HTR-8/SVneo (cell line): ENCODE results near the gene C4A.
"Not testable (repeated sequence)": the region's sequence is repeated elsewhere in the genome, so short reads cannot be mapped to it uniquely, and the experiment has no call there.

Experiments used
- DNase-seq: peaks from one replicate; pipeline ENCODE4 v3.0.0; 2011; ENCODE audit warnings: low spot score, mixed read lengths; ENCODE audit not compliant: insufficient read length
- FAIRE-seq: peaks from 2 replicates; lab custom pipeline; 2011; peaks lifted over from hg19 to GRCh38; lab: Jason Lieb, UNC

C4A gene

DNA sequence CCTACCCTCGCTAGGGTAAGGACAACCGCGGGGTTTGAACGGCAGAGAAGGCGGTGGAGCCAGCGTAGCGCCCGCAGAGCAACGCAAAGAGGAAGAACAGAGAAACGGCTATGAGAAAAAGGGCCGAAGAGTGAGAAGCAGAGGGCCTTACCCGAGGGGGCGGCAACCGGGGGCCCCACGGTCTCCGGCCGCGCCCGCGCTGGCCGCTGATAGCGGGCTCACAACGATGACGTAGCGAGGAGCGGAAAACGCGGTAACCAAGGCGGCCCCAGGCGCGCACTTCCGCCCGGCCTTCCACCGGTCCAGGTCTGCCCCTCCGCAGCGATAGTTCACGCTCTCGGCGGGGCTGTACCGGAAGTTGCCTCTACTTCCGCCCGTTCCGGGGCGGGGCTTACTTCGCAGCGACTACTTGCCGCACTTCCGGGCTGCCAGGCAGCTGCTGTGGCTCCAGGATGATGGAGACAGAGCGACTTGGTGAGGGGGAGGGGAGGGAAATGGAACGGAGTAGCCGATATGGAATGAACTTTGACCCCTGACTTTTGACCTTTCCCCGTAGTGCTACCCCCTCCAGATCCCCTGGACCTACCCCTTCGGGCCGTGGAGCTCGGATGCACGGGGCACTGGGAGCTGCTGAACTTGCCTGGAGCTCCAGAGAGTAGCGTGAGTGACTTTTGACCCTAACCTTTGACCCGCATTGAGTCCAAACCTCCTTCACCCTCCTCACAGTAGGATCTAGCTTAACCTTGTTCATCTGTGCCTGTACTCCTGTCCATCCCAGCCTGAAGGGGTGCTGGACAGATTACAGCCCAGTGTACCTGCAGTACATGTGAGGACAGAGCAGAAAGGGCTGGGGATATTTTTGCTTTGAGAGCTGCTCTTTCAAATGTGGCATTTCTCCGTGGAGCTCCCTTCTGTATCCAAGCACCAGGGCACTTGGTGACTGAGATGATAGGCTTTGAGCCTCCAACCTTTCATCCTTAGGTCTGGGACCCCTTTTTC lies 22.8 kb upstream of the C4A start, which contains the start of the genes NELFE and SKIC2:
Gene NELFE (minus strand): TSS at position 231 of the 999 bp plus-strand sequence. CDS start 525 bp downstream, outside the sequence.
Gene SKIC2 (plus strand): TSS at position 435 of the 999 bp plus-strand sequence. CDS start 18 bp downstream, at position 453.
- DNase-seq (peak; percentile 99), FAIRE-seq (peak; percentile 99)

DNA sequence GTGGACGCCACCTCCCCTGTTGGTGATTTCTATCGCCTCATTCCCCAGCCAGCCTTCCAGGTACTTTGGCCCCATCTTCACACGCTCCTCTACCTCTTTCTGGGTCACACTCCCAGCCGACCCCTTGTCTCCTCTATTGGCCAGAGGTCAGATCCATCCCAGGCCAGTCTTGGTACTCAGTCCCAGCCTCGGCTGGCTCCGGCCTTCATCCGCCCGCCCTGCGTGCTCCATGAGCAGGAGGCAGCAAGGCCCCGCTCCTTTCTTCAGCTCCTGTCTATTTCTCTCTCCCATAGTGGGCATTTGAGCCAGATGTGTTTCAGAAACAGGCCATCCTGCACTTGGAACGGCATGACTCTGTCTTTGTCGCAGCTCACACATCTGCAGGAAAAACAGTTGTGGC lies 20.2 kb upstream of the C4A start:
- DNase-seq, result no peak
- no peak for FAIRE-seq

DNA sequence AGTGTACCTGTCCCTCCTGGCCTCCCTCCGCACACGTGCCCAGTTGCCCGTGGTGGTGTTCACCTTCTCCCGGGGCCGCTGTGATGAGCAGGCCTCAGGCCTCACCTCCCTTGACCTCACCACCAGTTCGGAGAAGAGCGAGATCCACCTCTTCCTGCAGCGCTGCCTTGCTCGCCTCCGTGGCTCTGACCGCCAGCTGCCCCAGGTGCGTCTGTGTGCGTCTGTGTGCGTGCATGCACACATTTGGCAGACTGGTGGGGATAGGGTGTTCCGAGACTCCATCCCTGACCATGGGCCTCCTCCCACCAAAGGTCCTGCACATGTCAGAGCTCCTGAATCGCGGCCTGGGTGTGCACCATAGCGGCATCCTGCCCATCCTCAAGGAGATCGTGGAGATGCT lies 17.9 kb upstream of the C4A start:
- no peak for DNase-seq
- no peak for FAIRE-seq

DNA sequence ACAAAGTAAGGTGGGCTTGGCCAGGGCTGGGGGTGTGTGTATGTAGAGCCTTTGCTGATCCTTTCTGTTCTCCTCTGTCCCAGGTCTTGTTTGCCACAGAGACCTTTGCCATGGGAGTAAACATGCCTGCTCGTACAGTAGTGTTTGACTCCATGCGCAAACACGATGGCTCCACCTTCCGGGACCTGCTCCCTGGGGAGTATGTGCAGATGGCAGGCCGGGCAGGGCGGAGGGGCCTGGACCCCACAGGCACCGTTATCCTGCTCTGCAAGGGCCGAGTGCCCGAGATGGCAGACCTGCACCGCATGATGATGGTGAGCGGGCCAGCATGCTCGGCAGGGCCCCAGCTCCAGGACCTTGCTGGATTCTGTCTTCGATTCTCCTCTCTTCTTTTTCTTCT lies 16.2 kb upstream of the C4A start:
- no peak for FAIRE-seq
- DNase-seq, result no peak

DNA sequence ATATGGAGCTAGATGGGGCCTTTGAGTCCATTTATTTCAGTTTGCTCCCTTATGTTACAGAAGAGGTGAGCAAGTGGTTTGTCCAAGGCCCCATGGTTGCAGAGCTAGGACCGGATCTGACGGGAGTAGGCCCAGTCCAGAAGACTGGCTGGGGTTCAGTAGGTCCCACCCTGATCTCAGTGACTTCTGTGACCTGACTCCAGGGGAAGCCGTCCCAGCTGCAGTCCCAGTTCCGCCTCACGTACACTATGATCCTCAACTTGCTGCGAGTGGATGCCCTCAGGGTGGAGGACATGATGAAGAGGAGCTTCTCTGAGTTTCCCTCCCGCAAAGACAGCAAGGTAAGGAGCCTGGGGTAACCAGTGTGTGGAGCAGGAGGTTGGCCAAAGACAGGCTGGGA lies 15.4 kb upstream of the C4A start:
- no peak for FAIRE-seq

DNA sequence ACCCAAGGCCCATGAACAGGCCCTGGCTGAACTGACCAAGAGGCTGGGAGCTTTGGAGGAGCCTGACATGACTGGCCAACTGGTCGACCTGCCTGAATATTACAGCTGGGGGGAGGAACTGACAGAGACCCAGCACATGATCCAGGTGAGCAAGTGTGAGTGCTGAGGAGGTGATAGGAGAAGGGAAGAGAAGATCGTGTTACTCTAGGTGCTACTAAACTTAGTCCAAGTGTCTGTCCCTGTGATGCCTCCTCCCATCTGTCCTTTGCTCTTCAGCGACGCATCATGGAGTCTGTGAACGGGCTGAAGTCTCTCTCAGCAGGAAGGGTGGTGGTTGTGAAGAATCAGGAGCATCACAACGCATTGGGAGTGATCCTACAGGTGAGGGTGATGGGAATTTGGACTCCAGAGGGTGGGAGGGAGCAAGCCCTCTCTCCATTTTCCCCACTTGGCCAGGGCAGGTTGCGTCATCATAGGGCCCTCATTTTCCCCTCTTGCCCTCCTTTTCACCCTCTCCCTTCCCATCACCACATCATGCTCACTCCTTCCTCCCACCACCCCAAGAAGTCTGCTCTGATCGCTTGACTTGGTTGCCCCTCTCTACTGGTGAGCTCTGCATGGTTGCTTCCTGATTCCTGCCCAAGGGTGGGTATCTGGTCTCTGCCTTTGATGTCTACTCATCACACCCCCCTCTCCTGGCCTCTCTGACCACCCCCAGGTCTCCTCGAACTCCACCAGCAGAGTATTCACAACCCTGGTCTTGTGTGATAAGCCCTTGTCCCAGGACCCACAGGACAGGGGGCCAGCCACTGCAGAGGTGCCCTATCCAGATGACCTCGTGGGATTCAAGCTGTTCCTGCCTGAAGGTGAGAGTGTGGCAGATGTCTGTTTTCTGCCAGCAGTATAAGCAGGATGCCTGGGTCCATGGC lies 14.6 kb upstream of the C4A start:
- no peak for FAIRE-seq

More for the DNA sequence above, 15.4 kb upstream of the C4A start:
- DNase-seq, result no peak

DNA sequence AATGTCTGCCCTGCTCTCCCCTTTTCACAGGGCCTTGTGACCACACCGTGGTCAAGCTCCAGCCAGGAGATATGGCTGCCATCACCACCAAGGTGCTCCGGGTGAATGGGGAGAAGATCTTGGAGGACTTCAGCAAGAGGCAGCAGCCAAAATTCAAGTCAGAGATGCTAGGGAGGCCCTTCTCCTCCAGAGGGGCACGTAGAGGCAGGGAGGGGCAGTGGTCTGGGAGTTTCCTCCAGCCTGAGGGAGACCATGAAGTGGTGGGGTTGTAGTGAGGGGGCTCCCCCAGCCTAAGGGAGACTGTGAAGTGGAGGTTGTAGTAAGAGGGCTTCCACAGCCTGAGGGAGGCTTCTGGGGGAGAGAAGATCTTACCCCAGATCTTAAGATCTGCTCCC lies 13.9 kb upstream of the C4A start:
- DNase-seq (no peak), FAIRE-seq (no peak)

More for the DNA sequence above, 14.6 kb upstream of the C4A start:
- no peak for DNase-seq

DNA sequence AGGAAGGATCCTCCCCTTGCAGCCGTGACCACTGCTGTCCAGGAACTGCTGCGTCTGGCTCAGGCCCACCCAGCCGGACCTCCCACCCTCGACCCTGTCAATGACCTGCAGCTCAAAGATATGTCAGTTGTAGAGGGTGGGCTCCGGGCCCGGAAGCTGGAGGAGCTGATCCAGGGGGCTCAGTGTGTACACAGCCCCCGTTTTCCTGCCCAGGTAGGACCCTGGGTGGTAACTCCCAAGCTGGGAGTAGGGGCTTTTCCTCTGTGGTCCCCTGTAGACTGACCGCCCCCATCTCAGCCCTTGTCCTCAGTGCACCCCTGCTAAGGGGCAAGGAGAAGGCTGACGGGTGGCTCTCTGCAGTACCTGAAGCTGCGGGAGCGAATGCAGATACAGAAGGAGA lies 13.5 kb upstream of the C4A start:
- DNase-seq (no peak), FAIRE-seq (no peak)

DNA sequence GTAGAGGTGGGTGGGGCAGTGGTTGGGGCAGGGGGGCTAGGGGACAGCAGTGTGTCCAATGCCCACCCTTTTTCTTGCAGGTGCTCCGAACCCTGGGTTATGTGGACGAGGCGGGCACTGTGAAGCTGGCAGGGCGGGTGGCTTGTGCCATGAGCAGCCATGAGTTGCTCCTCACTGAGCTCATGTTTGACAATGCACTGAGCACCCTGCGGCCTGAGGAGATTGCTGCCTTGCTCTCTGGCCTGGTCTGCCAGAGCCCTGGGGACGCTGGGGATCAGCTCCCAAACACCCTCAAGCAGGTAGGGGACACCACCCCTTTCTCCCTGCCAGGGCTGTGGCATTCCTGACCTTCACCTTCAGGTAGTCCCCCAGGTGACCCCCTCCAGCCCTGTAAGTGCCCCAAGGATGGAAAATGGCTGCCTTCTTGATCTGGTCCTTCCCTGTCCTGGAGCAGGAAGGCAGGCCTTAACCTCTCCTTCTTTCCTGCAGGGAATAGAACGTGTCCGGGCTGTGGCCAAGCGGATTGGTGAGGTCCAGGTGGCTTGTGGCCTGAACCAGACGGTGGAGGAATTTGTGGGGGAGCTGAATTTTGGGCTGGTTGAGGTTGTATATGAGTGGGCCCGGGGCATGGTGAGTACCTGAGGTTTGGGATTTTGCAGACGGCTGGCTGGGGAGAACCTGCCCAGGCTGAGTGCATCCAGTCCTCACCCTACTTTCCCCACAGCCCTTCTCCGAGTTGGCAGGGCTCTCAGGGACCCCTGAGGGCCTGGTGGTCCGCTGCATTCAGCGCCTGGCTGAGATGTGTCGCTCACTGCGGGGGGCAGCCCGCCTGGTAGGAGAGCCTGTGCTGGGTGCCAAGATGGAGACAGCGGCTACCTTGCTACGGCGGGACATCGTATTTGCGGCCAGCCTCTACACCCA lies 12.8 kb upstream of the C4A start:
- FAIRE-seq, result no peak
- DNase-seq, result no peak

DNA sequence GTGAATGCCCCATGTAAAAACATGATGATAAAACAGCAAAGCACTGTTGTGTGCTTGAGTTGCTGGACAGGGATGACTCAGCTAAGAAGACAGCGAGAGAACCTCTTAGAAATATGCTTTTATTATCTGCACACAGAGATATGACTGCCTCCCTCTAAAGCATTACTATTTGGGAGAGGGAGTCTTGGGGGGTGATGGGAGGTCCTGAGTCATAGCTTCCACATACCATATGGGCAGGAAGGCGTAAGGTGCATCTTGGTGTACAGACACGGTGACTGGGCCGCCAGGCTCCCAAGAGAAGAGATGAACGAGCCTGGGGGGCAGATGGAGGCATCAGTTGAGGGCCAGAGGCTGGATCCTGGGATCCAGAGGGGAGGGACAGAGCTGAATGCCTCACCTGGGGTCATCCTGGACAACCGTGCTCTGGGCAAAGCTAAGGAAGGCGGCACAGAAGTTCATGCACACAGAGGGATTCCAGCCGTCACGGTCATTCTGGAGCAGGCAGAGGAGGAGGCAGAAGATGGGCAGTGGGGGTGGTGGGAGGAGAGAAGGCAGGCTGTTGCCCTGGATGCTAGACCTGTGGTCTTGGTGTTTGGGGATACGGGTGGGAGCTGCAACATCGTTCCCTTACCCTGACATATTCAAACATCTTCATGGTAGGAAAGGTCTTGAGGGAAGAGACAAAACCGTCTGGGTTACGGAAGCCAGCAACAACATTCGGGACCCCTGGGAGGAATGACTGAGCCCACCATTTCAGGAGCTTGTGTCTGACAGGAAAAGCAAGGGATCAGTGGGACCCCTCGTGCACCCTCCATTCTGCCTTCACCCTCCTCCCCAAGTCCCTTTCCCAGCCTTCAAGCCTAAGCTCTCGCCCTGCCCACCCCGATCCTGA lies 11.9 kb upstream of the C4A start:
- DNase-seq, result no peak
- no peak for FAIRE-seq

DNA sequence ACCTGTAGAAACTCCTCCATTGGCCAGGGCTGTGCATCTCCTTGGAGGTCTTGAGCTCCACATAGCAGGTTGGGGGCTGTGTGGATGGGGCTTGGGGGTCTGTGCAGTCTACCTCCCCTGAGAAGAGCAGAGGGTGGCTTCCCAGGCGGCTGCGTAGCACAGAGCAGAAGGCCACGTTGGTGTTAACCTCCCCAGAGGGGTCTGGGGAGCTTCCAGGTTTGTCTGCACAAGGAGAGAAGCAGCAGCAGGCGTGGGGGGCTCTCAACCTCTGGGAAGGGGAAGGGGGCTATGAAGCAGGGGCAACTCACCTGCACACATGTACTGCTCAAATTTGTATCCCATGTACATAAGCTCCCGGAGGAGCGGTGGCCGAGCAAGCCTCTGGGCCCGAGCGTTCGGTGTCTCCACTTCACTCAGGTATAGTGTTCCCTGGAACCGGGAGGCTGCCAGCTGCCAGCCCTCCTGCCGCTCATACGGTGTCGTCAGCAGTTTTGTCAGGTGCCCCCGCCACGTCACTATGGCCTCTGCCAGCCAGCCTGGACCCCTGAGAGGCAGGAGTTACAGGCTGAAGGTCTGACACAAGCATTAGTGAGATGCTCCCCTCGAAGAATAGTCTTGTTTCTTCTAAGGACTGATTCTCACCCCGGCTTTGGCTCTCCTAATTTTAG lies 11.1 kb upstream of the C4A start:
- no peak for FAIRE-seq
- DNase-seq, result no peak

DNA sequence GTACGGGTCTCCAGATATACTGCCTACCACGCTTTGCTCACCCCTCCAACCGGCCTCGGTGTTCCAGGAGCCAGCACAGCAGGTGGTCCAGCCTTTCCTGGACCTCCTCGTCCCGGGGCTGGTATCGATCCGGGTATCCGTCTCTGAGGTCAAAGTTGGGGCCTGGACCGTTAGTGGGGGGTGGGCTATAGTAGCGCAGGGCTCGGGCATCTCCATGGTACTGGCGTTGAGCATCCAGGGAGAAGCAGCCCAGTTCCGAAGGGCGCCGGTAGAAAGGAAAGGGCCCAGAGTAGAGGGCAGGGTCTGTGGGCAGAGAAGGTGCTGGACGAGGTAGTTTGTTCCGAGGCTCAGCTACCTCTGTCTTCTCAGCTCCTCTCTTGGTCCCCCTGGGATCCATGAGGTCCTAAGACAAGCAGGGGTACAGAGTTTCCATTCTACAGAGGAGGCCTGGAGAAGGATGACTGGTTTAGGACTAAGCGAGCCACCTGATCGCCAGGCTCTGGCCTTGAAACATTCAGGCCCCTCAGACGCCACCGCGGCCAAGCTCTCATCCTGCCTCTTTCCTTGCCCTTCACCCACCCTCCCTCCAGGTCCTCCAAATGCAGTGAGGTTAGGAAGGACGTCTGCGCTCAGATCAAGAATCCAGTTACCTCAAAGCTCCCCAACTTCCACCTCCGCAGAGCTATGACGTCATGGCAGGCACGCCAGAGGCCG lies 10.4 kb upstream of the C4A start:
- DNase-seq (no peak), FAIRE-seq (no peak)

DNA sequence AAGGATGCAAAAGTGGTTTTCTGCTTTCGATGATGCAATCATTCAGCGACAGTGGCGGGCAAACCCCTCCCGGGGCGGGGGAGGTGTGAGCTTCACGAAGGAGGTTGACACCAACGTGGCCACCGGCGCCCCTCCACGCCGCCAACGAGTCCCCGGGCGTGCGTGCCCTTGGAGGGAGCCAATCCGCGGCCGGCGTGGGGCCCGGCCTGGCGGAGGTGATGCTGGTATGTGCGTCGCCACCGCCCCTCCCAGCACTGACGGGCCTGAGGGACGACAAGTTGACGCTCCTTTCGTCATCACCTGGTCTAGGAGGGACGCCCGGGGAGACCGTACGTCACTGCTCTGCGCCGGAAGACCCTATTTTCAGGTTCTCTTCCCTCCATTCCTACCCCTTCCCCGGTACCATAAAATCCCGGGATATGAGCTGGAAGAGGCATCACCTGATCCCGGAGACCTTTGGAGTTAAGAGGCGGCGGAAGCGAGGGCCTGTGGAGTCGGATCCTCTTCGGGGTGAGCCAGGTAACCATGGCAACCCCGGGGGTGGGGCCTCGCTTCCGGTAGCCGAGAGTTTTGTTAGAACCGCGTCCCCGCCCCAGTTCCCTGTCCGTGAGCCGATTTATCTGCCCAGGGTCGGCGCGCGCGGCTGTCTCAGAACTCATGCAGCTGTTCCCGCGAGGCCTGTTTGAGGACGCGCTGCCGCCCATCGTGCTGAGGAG lies 9.7 kb upstream of the C4A start, which contains the start of gene DXO:
Gene DXO (minus strand): TSS at position 146 of the 716 bp plus-strand sequence. CDS start 463 bp downstream, outside the sequence.
- DNase-seq, result peak; percentile 99
- peak; percentile 98 for FAIRE-seq

DNA sequence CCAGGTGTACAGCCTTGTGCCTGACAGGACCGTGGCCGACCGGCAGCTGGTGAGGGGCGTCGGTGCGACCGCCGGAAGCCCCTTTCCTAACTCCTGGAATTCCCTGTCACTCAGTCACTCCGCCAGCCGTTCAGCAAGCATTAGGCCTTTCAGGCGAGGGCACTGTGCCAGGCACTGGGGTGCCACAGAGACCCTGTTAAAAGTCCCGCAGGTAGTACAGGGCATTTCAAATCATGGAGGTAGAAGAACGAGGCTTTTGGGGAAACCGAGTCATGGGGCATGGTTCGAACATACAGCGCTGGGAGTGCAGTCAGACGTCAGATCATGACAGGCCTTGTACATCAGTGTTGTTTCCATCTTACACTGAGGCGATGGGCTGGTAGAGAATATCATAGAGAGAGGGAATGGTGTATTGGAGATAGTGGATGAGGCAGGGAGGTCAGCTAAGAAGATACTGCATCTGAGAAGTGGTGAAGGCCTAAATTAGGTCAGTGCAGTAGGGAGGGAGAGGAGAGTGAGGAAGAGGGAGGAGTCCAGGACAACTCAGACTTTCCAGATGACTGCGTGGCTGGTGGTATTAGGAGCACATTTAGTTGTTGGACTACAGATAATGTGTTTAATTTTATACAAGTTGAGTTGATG lies 9.0 kb upstream of the C4A start:
- FAIRE-seq (no peak), DNase-seq (no peak)

DNA sequence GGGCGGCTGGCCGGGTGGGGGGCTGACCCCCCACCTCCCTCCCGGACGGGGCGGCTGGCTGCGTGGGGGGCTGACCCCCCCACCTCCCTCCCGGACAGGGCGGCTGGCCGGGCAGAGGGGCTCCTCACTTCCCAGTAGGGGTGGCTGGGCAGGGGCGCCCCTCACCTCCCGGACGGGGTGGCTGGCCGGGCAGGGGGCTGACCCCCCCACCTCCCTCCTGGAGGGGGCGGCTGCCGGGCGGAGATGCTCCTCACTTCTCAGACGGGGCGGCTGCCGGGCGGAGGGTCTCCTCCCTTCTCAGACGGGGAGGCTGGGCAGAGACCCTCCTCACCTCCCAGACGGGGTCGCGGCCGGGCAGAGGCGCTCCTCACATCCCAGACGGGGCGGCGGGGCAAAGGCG lies 5.8 kb upstream of the C4A start:
- DNase-seq, FAIRE-seq: not testable (repeated sequence)

DNA sequence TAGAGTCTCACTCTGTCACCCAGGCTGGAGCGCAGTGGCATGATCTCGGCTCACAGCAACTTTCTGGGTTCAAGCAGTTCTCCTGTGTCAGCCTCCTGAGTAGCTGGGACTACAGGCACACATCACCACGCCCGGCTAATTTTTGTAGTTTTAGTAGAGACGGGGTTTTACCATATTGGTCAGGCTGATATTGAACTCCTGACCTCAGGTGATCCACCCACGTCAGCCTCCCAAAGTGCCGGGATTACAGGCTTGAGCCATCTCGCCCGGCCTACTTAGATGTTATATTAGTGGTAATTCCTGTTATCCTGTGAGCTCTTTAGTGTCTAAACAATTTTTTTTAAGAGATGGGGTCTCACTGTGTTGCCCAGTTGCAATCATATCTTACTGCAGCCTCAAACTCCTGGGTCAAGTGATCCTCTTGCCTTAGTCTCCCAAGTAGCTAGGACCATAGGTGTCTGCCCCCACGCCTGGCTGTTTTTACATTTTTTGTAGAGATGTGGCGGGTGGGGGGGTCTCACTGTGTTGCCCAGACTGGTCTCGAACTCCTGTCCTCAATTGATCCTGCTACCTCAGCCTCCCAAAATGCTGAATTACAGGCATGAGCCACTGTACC lies 3.9 kb upstream of the C4A start:
- DNase-seq (no peak), FAIRE-seq (no peak)
